ENCODE results near the gene STYK1.
"Not testable (repeated sequence)": the region's sequence is repeated elsewhere in the genome, so short reads cannot be mapped to it uniquely, and the experiment has no call there.

STYK1 gene

DNA sequence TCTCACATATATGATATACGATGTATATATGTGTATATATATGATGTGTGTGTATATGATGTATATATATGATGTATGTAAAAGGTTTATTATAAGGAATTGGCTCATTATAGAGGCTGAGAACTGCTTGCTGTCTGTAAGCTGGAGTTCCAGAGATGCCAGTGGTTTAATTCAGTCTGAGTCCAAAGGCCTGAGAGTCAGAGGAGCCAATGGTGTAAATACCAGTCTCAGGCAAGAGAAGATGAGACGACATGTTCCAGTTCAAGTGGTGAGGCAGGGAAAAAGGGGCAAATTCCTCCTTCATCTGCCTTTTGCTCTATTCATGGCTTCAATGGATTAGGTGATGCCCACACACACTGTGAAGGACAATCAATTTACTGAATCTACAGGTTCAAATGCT lies 17.1 kb upstream of the STYK1 start:
- DNase-seq (ENCODE audit: low read depth in 2 of 2): no peak

DNA sequence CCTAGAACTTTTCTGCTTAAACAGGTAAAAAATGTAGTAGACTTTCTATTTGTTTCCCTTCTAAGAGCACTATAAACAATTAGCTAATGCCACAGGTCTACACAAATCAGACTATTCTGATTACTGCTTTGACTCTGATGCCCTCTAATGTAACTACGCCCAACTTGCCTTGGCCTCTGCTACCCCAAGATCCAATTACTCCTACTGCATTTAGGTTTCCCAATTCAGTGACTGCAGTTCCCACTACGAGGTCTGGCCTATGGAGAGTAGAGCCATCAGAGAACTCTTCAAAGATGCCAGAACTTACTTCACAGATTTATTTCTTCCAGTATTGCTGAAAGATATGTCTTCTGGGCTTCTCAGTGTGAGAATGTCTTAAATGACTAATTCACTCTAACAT lies 15.3 kb upstream of the STYK1 start:
- no peak for DNase-seq (ENCODE audit: low read depth in 2 of 2)

DNA sequence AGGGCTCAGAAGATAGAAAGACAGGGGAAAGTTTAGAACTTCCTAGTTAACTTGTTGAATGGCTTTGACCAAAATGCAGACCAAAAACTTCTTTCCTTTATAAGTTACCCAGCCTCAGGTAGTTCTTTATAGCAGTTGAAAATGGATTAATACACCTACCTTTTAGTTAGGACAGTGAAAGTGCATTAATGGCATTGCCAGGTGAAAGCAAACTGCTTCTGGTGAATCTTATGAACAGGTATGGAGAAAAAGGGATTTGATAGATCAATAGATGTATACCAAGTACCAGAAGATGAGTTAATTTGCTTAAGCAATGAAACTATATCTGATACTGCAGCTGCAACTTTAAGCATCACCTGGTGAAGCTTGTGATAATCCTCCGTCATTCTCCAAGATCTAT lies 14.2 kb upstream of the STYK1 start:
- no peak for DNase-seq (ENCODE audit: low read depth in 2 of 2)

DNA sequence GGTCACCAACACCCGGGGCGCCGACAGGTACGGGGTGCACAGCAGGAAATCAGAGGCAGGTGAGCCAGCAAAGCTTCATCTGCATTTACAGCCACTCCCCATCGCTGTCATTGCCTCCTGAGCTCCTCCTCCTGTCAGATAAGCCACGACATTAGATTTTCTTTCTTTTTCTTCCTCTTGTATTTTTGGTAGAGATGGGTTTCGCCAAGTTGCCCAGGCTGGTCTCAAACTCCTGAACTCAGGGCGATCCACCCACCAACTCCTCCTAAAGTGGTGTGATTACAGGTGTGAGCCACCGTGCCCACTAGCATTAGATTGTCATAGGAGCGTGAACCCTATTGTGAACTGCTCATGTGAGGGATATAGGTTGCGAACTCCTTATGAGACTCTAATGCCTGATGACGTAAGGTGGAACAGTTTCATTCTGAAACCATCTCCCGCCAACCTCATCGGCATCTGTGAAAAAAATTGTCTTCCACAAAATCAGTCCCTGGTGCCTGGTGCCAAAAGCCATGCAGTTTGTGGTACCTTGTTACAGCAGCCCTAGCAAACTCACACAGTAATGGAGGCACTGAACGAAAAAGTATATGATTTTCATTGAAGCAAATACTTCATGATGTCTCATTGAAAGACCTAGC lies 1.5 kb downstream of the STYK1 start:
- no peak for DNase-seq (ENCODE audit: low read depth in 2 of 2)

DNA sequence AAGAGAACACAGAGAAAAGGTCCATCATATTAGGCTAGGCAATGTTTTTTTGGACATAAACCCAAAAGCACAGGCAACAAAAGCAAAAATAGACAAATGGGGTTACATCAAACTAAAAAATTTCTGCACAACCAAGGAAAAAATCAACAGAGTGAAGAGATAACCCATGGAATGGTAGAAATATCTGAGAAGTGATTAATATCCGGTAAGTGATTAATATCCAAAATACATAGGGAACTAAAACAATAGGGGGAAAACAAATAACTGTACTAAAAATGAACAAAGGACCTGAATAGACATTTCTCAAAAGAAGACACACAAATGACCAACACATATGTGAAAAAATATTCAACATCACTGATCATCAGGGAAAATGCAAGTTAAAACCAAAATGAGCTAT lies 4.3 kb downstream of the STYK1 start:
- DNase-seq (ENCODE audit: low read depth in 2 of 2): no peak

DNA sequence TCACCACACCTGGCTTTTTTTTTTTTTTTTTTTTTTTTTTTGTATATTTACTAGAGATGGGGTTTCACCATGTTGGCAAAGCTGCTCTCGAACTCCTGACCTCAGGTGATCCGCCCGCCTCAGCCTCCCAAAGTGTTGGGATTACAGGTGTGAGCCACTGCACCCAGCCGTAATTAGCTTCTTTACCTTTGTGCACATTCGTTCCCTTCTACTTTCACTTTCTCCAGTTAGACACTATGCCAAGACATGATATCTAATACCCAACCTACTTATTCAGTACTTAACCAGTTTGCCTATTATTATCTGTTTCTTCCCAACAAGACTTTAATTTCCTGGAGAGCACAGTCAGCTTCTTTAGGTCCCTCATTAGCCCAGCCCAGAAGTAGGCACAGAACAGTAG lies 5.3 kb downstream of the STYK1 start:
- DNase-seq (ENCODE audit: low read depth in 2 of 2): no peak

DNA sequence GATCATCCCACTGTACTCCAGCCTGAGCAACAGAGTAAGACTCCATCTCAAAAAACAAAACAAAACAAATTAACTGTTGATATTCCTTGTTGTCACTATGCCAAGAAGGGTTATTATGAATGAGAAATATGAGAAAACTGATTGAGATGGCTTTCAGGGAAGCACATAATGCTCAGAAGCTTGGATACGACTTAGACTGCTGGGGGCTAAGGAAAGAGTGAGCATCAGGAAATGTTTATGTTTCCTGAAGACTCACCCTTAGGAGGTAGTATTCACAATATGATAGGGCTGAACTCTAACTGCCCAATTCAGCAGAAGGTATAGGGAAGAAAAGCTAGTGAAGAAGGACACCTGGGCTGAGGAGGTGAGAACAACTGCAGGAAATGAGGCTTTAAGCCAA lies 6.3 kb downstream of the STYK1 start:
- no peak for DNase-seq (ENCODE audit: low read depth in 2 of 2)

DNA sequence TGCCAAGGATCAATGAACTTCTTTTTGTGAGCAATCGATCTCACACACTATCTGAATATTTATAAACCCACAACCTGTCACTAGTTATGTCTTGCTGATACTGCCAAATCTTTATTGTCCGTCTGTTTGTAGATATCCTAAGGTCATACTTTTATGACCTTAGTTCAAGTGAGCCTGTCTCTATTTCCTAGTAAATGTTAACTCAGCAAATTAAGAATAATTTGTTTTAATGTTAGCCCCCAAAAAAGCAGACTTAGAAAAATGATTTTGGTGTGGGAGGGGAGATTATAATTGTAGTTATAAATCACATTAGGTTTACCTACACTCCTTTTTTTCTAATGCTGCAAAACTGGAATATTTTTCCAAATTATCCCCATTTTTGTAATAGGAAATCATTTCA lies 9.4 kb downstream of the STYK1 start:
- no peak for DNase-seq (ENCODE audit: low read depth in 2 of 2)

DNA sequence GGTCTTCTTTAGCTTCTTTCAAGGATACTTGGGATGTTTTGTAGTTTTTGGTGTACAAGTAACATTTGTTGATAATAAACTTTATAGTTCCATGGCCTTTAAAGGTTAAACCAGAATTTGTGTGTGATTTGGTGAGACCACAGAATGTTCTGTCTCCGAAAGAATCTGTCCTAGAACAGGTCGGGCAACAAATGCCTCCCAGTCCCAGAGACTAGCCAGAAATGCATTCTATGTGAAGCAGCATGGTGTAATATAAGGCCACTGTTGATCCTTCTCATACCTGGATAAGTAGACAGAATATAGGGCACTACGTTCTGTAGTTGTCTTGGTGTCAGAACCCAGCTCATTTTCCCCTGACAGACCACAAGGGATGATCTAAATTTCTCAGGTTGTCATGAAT lies 10.0 kb downstream of the STYK1 start:
- no peak for DNase-seq (ENCODE audit: low read depth in 2 of 2)

DNA sequence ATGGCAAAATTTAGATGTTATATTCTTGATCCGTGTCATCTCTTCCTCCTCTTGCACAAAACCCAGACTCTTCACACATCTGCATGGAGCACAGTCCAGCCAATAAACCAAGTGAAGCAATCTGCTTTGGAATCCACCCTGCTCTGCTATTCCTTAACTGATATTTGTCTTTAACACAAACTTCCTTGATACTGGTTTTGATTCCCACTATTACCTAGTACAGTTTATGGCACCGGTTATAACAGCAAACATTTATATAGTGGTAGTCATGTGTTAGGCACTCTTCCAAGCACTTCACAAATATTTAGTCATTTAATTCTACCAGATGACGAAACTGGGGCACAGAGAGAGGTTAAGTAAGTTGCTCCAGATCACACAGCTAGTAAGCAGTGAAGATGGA lies 12.5 kb downstream of the STYK1 start:
- no peak for DNase-seq (ENCODE audit: low read depth in 2 of 2)

DNA sequence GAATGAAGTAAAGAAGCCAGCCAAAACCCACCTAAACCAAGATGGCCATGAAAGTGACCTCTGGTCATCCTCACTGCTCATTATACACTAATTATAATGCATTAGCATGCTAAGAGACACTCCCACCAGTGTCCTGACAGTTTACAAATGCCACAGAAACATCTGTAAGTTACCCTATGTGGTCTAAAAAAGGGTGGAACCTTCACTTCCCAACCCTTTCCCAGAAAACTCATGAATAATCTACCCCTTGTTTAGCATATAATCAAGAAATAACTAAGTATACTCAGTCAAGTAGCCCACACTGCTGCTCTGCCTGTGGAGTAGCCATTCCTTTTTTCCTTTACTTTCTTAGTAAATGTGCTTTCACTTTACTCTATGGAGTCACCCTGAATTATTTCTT lies 19.8 kb downstream of the STYK1 start:
- DNase-seq (ENCODE audit: low read depth in 2 of 2): no peak

DNA sequence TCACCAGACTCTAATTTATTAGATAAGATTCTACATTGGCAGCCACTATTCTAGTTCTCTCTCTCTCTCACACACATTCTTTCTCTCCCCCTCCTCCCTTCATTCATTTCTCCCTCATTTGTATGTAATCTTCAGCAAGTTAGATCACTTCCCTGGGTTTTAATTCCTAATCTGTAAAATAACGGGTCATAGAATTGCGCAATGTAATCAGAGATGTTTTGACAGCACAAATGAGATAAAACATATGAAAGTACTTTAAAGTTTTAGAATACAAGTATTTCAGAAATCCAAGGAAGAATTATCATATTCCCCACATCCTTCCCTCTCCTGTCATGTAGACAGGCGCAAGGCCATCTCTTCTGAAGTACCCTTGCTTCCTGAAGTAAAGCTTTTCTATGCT lies 21.7 kb downstream of the STYK1 start:
- no peak for DNase-seq (ENCODE audit: low read depth in 2 of 2)

DNA sequence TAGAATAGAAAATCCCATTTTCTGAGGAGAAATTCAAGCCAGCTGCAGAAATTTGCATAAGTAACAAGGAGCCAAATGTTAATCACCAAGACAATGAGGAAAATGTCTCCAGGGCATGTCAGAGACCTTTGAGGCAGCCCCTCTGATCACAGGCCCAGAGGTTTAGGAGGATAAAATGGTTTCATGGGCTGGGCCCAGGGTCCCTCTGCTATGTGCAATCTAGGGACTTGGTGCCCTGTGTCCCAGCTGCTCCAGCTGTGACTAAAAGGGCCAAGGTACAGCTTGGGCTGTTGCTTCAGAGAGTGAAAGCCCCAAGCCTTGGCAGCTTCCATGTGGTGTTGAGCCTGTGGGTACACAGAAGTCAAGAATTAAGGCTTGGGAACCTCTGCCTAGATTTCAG lies 27.3 kb downstream of the STYK1 start:
- DNase-seq (ENCODE audit: low read depth in 2 of 2): not testable (repeated sequence)

DNA sequence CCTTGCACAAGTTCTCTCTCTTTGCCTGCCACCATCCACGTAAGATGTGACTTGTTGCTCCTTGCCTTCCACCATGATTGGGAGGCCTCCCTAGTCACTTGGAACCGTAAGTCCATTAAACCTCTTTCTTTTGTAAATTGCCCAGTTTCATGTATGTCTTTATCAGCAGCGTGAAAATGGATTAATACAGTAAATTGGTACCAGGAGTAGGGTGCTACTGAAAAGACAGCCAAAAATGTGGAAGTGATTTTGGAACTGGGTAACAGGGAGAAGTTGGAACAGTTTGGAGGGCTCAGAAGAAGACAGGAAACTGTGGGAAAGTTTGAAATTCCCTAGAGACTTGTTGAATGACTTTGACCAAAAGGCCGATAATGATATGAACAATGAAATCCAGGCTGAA lies 27.9 kb downstream of the STYK1 start:
- no peak for DNase-seq (ENCODE audit: low read depth in 2 of 2)

DNA sequence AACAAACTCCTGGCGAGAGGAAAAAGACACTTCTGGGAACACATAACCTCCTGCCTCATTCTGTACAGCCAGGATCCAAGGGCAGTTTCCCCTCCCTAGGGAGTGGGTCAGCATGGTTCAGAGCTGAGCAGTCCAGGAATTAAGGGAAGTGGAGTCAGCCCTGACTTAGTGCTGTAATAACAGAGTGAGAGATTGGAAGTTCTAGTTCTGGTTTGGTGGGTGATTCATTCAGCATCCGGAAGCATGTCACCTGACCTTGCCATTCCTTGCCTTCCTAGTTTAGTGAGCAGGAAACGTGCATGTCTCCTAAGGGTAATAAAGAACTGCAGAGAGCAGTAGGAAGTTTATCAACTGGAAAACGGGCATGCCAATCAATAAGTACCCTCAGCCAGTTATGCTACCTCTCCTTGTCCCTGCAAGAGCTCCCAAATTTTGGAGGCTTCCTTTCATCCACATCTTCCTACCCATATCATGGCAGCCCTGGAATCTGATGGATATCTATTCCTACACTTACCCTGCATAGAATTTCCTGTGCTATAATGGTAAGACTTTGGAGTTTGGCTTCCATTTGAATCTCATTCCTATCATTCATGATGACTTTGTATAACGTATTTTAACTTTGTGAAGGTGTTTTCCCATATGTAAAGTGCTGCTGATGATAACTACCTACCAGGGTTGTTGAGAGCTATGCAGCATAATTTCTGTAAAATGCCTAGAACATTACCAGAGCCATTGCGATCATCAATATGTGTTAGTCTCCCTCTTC lies 31.9 kb downstream of the STYK1 start:
- DNase-seq (ENCODE audit: low read depth in 2 of 2): no peak

DNA sequence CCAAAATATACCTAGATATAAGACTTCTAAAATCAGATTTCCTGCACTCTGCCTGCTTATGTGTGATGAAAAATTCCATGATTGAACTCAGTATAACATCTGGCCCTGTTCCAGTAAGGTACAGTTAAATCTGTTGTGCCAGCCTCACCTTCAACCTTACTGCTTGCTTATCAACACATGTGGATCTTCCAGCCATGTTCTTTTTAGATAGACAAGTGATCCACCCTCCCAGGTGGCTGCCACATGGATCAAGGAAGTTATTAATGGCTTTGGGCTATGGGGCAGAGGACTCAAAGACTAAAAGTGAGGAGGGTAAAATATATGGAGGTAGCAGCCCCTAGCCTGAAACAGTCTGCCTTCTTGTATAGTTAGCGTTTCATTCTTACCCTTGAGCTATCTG lies 35.1 kb downstream of the STYK1 start:
- DNase-seq (ENCODE audit: low read depth in 2 of 2): no peak

DNA sequence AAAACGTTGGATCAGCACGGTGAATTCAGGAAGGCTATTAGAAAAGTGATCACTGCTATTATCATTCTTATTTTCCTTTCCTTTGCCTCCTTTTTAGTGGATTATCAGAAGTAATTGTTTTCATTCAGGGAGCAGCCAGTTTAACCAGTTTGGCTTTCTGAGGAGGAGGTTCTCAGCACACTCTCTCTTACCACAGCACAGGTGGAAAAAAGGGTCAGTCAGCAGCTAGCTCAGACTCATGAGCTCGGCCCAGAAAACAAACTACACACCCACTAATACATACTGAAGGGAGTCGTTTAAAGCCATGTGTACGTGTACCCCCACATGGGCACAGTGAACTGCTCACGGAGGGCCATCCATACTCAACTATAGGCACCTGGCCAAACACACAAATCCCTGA lies 37.2 kb downstream of the STYK1 start:
- no peak for DNase-seq (ENCODE audit: low read depth in 2 of 2)

DNA sequence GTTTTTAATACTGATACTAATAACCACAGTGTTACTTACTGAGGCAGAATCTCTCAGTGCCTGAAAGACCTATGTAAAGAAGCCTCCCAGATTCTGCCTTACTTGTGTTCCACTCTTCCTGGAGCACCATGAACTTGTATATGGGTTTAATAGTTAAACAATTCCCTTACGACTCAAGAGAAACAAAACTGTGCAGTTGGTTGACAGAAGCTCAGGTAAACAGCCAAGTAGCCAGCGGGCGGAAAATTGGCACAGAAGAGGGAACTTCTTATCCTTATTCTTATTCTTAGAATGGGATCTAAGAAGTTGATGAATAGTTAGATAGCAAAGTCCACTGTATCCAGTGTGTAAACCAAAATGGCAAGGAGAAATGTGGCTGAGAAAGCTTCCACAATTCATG lies 37.7 kb downstream of the STYK1 start:
- no peak for DNase-seq (ENCODE audit: low read depth in 2 of 2)

DNA sequence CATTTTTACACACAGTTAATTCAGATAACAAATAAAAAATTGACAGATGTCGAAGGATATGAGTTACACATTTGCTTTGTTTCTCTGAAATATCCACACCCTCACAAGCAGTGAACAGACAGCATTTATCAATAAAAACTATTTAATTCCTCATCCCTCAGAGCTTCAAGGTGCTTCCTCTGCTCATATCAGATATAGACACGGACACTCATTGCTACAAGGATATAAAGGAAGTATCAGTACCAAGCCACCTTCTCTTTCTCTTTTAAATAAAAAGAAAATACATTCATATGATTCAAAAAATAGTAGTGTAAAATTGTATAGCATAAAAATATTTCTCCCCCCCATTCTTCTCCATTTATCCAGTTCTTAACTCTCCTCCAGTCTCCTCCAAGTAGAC lies 38.5 kb downstream of the STYK1 start:
- DNase-seq (ENCODE audit: low read depth in 2 of 2): no peak

DNA sequence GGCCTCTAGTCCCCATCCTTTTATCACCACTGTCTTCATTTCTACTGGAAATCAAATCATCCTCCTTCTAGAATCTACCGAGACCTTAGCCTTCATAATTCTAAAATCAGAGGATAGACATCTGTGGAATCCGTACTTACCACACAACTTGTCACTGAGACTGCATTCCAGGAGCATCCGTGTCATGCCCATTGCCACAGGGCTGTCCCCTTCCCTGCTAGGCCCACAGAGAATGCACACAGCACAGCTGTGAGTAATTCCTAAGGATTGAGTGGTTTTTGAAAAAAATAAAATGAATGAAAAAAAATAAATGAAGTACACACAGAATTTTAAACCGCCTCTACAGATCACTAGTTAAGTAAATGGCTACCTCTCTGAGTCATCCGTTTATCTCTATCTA lies 39.4 kb downstream of the STYK1 start:
- DNase-seq (ENCODE audit: low read depth in 2 of 2): no peak

DNA sequence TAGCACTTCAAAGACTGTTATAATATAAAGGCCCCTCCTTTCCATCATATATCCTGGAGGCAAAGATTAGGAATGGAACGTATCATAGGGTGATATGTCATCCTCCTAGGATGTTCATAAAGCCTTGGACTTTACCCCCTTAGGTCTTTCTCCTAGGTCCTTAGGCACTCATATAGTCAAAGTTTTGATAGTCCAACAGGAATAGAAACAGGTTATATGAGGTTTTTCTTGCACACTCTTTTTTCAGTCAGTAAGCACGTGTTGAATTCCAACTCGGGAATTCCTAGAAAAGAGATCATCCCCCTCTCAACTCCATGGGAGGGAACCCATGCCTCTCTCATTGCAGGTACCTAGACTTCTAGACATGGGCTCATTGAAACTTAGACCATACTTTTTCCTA lies 40.3 kb downstream of the STYK1 start:
- DNase-seq (ENCODE audit: low read depth in 2 of 2): no peak

DNA sequence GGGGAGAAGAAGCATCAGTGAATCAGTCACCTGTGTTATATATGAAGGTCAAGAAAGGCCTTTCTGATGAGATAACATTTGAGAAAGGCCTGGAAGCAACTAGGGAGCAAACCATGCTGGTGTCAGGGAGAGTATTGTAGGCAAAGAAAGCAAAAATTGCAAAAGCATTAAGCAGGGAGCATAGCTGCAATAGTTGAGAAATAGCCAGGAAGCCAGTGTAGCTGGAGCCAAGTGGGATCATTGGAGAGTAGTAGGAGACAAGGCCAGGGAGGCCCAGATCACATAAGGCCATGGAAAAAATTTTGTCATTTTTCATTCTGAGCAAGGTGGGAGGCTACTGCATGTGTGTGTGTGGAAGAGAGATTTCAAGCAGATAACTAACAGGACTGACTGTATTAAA lies 41.6 kb downstream of the STYK1 start:
- no peak for DNase-seq (ENCODE audit: low read depth in 2 of 2)

DNA sequence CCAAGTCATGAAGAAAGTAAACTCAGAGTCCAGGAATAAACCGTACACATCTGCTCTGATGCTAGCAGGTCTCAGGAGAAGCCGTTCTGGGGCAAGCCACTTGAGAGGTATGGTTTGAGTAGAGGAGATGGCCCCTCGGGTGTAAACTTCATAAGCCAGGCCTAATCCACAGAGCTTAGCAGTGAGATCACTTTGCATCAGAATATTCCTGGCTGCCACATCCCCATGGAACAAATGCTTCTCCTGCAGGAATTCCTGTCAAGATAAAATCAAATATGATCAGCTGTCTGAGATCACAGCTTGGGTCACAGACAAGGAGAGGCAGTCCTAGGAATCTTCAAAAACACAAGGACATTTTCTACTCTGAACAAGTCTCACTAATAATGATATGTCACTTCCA lies 49.2 kb downstream of the STYK1 start:
- DNase-seq (ENCODE audit: low read depth in 2 of 2): no peak

DNA sequence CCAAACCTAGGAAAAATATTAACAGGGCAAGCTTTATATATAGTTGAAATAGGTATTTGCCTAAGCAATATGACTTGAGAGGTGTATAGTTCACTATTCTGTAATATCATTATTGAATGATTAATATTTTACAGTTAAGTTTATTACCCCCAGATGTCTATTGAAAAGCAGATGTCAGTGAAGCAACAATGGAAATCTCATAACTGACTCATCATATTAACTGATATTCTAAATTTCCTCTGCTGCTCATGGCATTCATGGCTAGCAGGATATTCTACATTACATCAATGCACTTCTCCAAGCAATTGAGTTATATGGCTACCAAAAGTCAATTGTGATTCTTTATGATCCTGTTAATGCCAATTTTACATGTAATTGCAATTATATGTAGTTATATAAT lies 50.7 kb downstream of the STYK1 start:
- no peak for DNase-seq (ENCODE audit: low read depth in 2 of 2)
